K562 (cell line): ENCODE data around the gene FLAD1. TPM values are rescaled to one million over a fixed set of nuclear protein-coding genes. Genes with fewer than 3 reads are reported as not detected.

Experiments
- CTBP1 ChIP-seq: fragments of 450-650 bp; IDR thresholded peaks from 2 replicates; pipeline ENCODE4 v1.6.1; 2016; ENCODE audit warnings: borderline replicate concordance
- DACH1 ChIP-seq: fragments of 450-650 bp; IDR thresholded peaks from 2 replicates; pipeline ENCODE4 v1.6.1; 2018; ENCODE audit not compliant: partially characterized antibody
- FOXJ3 ChIP-seq: sonication (generic); formaldehyde crosslinking; IDR thresholded peaks from 2 replicates; pipeline ENCODE4 v1.4.0; 2020; ENCODE audit warnings: mild to moderate bottlenecking, missing genetic modification reagents
- MAFK ChIP-seq: IDR thresholded peaks from 2 replicates; pipeline ENCODE4 v1.6.1; 2011; ENCODE audit warnings: low read length, improper control_type of control experiment
- NFIC ChIP-seq: fragments of 450-650 bp; IDR thresholded peaks from 2 replicates; pipeline ENCODE4 v1.6.1; 2017; ENCODE audit warnings: mild to moderate bottlenecking, inconsistent platforms
- POLR2G ChIP-seq: fragments of 200-400 bp; formaldehyde crosslinking; IDR thresholded peaks from 2 replicates; pipeline ENCODE4 v1.6.1; 2017; ENCODE audit warnings: low read depth, mild to moderate bottlenecking, antibody characterized with exemption, low read length, moderate library complexity
- POLR3G ChIP-seq: IDR thresholded peaks from 2 replicates; pipeline ENCODE4 v1.6.1; 2011; ENCODE audit not compliant: insufficient read length, insufficient replicate concordance; ENCODE audit errors: extremely low read depth
- SMAD3 ChIP-seq: fragments of 450-650 bp; formaldehyde crosslinking; conservative IDR thresholded peaks from 2 replicates; pipeline ENCODE4 v1.4.0; 2020; ENCODE audit warnings: mild to moderate bottlenecking
- ZNF589 ChIP-seq: fragments of 200-800 bp; sonication (Bioruptor generic); IDR thresholded peaks from 2 replicates; pipeline ENCODE4 v1.6.1; 2016; ENCODE audit warnings: low read depth, missing genetic modification characterization, missing compliant biosample characterization
- ZNF717 ChIP-seq: fragments of 250-450 bp; sonication (Bioruptor Pico); IDR thresholded peaks from 2 replicates; pipeline ENCODE4 v1.5.0; 2021
- ZNF77 ChIP-seq: fragments of 250-450 bp; sonication (Bioruptor Pico); IDR thresholded peaks from 2 replicates; pipeline ENCODE4 v1.5.0; 2020
- polyA plus RNA-seq, 8 experiments: library from polyadenylated mRNA; depleted of rRNA in 4 of 8; stranded (reverse) in 5 of 8; unstranded in 3 of 8; fragments of >200 nt; fragmentation: Nextera tagmentation in 2 of 8; fragmentation: Illumina TruSeq in 1 of 8; extraction: Ambion mirVana in 2 of 8; extraction: Trizol in 1 of 8; gene quantifications; 2 replicates each; pipeline versions ENCODE4 v1.2.1 to v1.2.3, GENCODE V29; 2011 to 2014; ENCODE audit warnings: inconsistent platforms in 1 of 8, missing spikeins in 1 of 8
- total RNA-seq, 7 experiments: library from RNA; depleted of rRNA in 6 of 7; stranded (reverse); fragments of >200 nt in 6 of 7; fragmentation: Illumina TruSeq in 2 of 7; extraction: Trizol in 2 of 7; gene quantifications; 2 replicates each; pipeline versions ENCODE4 v1.2.1 to v1.2.3, GENCODE V29; 2011 to 2021; ENCODE audit warnings: low replicate concordance in 1 of 7
- TF ChIP-seq, protein P1 (sequence below), 2 experiments: fragments of 450-650 bp; formaldehyde crosslinking in 1 of 2; IDR thresholded peaks; 2 replicates each; pipeline versions ENCODE4 v1.4.0 to v1.6.1; 2014 to 2020; ENCODE audit warnings: mild to moderate bottlenecking in 2 of 2, borderline replicate concordance in 1 of 2, low read depth in 1 of 2
- TF ChIP-seq, protein P2 (sequence below): fragments of 250-450 bp; sonication (Bioruptor Pico); IDR thresholded peaks from 2 replicates; pipeline ENCODE4 v1.9.0; 2021; ENCODE audit warnings: mild to moderate bottlenecking
- TF ChIP-seq, protein P3 (sequence below): sonication (generic); formaldehyde crosslinking; IDR thresholded peaks from 2 replicates; pipeline ENCODE4 v1.8.1; 2022; ENCODE audit warnings: missing genetic modification reagents
- TF ChIP-seq, protein P4 (sequence below): IDR thresholded peaks from 3 replicates; pipeline ENCODE4 v1.6.1; 2011; ENCODE audit warnings: borderline replicate concordance, mild to moderate bottlenecking; ENCODE audit not compliant: insufficient read length, insufficient read depth
- TF ChIP-seq, protein P5 (sequence below): fragments of 250-450 bp; sonication (Bioruptor Pico); IDR thresholded peaks from 2 replicates; pipeline ENCODE4 v1.5.1; 2021; ENCODE audit warnings: mild to moderate bottlenecking

FLAD1 gene
- total and polyA plus RNA-seq, 9 of the 15 experiments (the other 6 are each of a cell fraction or from before 2014, with no cell fraction given), result 24.9 to 85.8 (median 67.0) TPM

DNA sequence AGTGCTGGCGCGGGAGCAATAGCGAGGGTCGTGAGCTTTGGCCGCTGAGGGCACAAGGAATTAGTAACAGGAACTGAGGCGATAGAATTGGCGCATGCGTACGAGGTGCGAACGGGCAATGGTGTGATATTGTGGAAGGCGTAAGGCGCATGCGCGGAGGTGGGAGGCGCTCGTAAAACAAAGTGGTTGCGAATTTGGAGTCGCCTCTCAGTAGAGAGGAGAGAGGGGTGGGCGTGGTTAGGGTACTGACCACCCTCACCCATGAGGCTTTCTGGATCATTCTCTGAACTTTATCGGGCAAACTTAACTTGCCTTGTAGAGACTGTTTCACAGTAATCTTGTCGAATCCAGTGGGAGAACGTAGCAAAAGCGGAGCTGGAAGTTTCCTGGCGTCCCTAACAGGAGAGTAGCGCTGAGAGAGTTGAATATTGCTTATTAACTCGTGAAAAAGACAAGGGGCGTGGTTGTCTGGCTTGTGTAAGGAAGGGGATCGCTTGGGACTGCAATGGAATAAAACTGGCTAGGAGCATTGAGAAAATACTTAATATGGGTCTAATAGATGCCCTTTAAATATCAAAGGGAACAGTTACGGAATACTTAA lies 8.2 kb upstream of the FLAD1 start (continued):
- TF ChIP-seq, protein P1, sequence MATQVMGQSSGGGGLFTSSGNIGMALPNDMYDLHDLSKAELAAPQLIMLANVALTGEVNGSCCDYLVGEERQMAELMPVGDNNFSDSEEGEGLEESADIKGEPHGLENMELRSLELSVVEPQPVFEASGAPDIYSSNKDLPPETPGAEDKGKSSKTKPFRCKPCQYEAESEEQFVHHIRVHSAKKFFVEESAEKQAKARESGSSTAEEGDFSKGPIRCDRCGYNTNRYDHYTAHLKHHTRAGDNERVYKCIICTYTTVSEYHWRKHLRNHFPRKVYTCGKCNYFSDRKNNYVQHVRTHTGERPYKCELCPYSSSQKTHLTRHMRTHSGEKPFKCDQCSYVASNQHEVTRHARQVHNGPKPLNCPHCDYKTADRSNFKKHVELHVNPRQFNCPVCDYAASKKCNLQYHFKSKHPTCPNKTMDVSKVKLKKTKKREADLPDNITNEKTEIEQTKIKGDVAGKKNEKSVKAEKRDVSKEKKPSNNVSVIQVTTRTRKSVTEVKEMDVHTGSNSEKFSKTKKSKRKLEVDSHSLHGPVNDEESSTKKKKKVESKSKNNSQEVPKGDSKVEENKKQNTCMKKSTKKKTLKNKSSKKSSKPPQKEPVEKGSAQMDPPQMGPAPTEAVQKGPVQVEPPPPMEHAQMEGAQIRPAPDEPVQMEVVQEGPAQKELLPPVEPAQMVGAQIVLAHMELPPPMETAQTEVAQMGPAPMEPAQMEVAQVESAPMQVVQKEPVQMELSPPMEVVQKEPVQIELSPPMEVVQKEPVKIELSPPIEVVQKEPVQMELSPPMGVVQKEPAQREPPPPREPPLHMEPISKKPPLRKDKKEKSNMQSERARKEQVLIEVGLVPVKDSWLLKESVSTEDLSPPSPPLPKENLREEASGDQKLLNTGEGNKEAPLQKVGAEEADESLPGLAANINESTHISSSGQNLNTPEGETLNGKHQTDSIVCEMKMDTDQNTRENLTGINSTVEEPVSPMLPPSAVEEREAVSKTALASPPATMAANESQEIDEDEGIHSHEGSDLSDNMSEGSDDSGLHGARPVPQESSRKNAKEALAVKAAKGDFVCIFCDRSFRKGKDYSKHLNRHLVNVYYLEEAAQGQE (IDR thresholded peaks at IDR 0.05; ENCODE audit: borderline replicate concordance), result no peak
- TF ChIP-seq, protein P1 (CRISPR knock-in tag; IDR thresholded peaks at IDR 0.05; ENCODE audit: low read depth), result 0 out of 2 replicates have a peak, but pooled peaks have one; percentile 58
- no peak for TF ChIP-seq DACH1
- TF ChIP-seq FOXJ3 (CRISPR knock-in tag), result no peak
- TF ChIP-seq, protein P2, sequence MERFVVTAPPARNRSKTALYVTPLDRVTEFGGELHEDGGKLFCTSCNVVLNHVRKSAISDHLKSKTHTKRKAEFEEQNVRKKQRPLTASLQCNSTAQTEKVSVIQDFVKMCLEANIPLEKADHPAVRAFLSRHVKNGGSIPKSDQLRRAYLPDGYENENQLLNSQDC (CRISPR knock-in tag), result peak; percentile 88; the same call in 1 of the 2 replicates
- TF ChIP-seq, protein P3, sequence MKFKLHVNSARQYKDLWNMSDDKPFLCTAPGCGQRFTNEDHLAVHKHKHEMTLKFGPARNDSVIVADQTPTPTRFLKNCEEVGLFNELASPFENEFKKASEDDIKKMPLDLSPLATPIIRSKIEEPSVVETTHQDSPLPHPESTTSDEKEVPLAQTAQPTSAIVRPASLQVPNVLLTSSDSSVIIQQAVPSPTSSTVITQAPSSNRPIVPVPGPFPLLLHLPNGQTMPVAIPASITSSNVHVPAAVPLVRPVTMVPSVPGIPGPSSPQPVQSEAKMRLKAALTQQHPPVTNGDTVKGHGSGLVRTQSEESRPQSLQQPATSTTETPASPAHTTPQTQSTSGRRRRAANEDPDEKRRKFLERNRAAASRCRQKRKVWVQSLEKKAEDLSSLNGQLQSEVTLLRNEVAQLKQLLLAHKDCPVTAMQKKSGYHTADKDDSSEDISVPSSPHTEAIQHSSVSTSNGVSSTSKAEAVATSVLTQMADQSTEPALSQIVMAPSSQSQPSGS, result no peak
- no peak; the same call in 1 of the 2 replicates for TF ChIP-seq POLR2G
- peak; percentile 16; the same call in 1 of the 2 replicates for TF ChIP-seq CTBP1
- no peak for TF ChIP-seq ZNF717
- TF ChIP-seq, protein P4, sequence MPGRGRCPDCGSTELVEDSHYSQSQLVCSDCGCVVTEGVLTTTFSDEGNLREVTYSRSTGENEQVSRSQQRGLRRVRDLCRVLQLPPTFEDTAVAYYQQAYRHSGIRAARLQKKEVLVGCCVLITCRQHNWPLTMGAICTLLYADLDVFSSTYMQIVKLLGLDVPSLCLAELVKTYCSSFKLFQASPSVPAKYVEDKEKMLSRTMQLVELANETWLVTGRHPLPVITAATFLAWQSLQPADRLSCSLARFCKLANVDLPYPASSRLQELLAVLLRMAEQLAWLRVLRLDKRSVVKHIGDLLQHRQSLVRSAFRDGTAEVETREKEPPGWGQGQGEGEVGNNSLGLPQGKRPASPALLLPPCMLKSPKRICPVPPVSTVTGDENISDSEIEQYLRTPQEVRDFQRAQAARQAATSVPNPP, result no peak
- TF ChIP-seq ZNF589 (CRISPR knock-in tag), result no peak
- TF ChIP-seq POLR3G, result no peak
- TF ChIP-seq ZNF77 (CRISPR knock-in tag), result no peak
- no peak for TF ChIP-seq MAFK
- TF ChIP-seq SMAD3 (CRISPR knock-in tag), result 0 out of 2 replicates have a peak, but pooled peaks have one; percentile 23
- TF ChIP-seq, protein P5, sequence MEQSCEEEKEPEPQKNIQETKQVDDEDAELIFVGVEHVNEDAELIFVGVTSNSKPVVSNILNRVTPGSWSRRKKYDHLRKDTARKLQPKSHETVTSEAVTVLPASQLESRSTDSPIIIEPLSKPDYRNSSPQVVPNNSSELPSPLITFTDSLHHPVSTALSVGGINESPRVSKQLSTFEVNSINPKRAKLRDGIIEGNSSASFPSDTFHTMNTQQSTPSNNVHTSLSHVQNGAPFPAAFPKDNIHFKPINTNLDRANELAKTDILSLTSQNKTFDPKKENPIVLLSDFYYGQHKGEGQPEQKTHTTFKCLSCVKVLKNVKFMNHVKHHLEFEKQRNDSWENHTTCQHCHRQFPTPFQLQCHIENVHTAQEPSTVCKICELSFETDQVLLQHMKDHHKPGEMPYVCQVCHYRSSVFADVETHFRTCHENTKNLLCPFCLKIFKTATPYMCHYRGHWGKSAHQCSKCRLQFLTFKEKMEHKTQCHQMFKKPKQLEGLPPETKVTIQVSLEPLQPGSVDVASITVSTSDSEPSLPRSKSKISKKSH (CRISPR knock-in tag), result no peak
- no peak for TF ChIP-seq NFIC
